ENCODE results near the gene SULT1C2. TPM values are rescaled to one million over a fixed set of nuclear protein-coding genes. Genes with fewer than 3 reads are reported as not detected.

SULT1C2 gene
- total and polyA plus RNA-seq, 2 donors (not counting 1 experiment from before 2014, with no cell fraction given): not detected

GRCh38 chr2:108257757-108258331 lies 30.9 kb upstream of the SULT1C2 start:
- no peak overlapping the region for H3K9ac ChIP-seq (ENCODE audit: low read length)
- H3K4me3 ChIP-seq (ENCODE audit: control extremely low read depth in 1 of 5, extremely low read depth in 1 of 5, insufficient read depth in 1 of 5, low read depth in 2 of 5, low read length in 4 of 5): no peak overlapping the region
- no peaks in the 10 kb centered on the region for H3K9me3 ChIP-seq (ENCODE audit: control extremely low read depth in 1 of 3, control insufficient read depth in 2 of 3, insufficient read depth in 1 of 3, low read length in 2 of 3)
- H3K4me1 Mint-ChIP-seq: no peaks in the 10 kb centered on the region
- ChIA-PET POLR2A (no interaction called here), CTCF (no interaction called here)
- no peak overlapping the region for H3K27ac Mint-ChIP-seq
- no peak overlapping the region for H2AFZ ChIP-seq (ENCODE audit: insufficient read depth, low read depth, low read length, poor library complexity, severe bottlenecking)
- TF ChIP-seq CTCF (IDR thresholded peaks at IDR 0.05): no peak
- no peak for TF ChIP-seq EZH2 (IDR thresholded peaks at IDR 0.05; ENCODE audit: borderline replicate concordance, insufficient read depth, low read depth, low read length, poor library complexity, severe bottlenecking)
- peaks cover 3% of the 10 kb centered on the region for H3K27me3 Mint-ChIP-seq
- H3K36me3 ChIP-seq (replicated peaks in 1 of 2; ENCODE audit: control extremely low read depth in 1 of 2, control insufficient read depth in 1 of 2, extremely low read depth in 1 of 2, insufficient read depth in 2 of 2, low read length in 1 of 2): no peaks in the 10 kb centered on the region
- H3K4me3 Mint-ChIP-seq: no peak overlapping the region
- WGBS (ENCODE audit: insufficient coverage): no CpG with 5 or more reads among the region's 3 CpGs
- no peak for ATAC-seq (ENCODE audit: low read depth)
- intact Hi-C loops (cut with micrococcal nuclease): no loop called here
- no peak overlapping the region for H3K4me2 ChIP-seq (replicated peaks; ENCODE audit: low read depth, low read length, poor library complexity, severe bottlenecking)
- H3K79me2 ChIP-seq (ENCODE audit: control insufficient read depth, insufficient read depth, low read length): no peaks in the 10 kb centered on the region
- no peak for DNase-seq
- H3K9me3 Mint-ChIP-seq (ENCODE audit: insufficient read depth): no peaks in the 10 kb centered on the region
- no peaks in the 10 kb centered on the region for H3K4me1 ChIP-seq (ENCODE audit: control insufficient read depth in 2 of 2, insufficient read depth in 2 of 2, low read length in 2 of 2)
- no peaks in the 10 kb centered on the region for H3K27me3 ChIP-seq (replicated peaks in 1 of 4; ENCODE audit: control extremely low read depth in 1 of 4, control insufficient read depth in 3 of 4, insufficient read depth in 4 of 4, low read length in 3 of 4)
- H3K27ac ChIP-seq (ENCODE audit: low read length in 2 of 2): no peak overlapping the region
- H4K20me1 ChIP-seq (ENCODE audit: control insufficient read depth, insufficient read depth, low read length, poor library complexity, severe bottlenecking): no peaks in the 10 kb centered on the region

- no peaks in the 10 kb centered on the region for H3K36me3 ChIP-seq (replicated peaks in 1 of 2; ENCODE audit: control extremely low read depth in 1 of 2, control insufficient read depth in 1 of 2, extremely low read depth in 1 of 2, insufficient read depth in 2 of 2, low read length in 1 of 2)
- H2AFZ ChIP-seq (ENCODE audit: insufficient read depth, low read depth, low read length, poor library complexity, severe bottlenecking): no peak overlapping the region
- Mint-ChIP-seq H3K9me3 (ENCODE audit: insufficient read depth) (no peaks in the 10 kb centered on the region), H3K27ac (no peak overlapping the region), H3K4me1 (no peaks in the 10 kb centered on the region), H3K27me3 (peaks cover 3% of the 10 kb centered on the region), H3K4me3 (no peak overlapping the region)
- H3K27ac ChIP-seq (ENCODE audit: low read length in 2 of 2): no peak overlapping the region
- H3K4me1 ChIP-seq (ENCODE audit: control insufficient read depth in 2 of 2, insufficient read depth in 2 of 2, low read length in 2 of 2): no peaks in the 10 kb centered on the region
- ChIA-PET POLR2A (no interaction called here), CTCF (no interaction called here)
- peaks cover 0 to 1% (median 0%) of the 10 kb centered on the region in 3 donors for H3K9me3 ChIP-seq (ENCODE audit: control extremely low read depth in 1 of 3, control insufficient read depth in 2 of 3, insufficient read depth in 1 of 3, low read length in 2 of 3)
- WGBS (ENCODE audit: insufficient coverage): no CpG with 5 or more reads among the region's 1 CpG
- ATAC-seq (ENCODE audit: low read depth) (no peak), DNase-seq (no peak)
- no peaks in the 10 kb centered on the region for H4K20me1 ChIP-seq (ENCODE audit: control insufficient read depth, insufficient read depth, low read length, poor library complexity, severe bottlenecking)
- no peak overlapping the region for H3K4me2 ChIP-seq (replicated peaks; ENCODE audit: low read depth, low read length, poor library complexity, severe bottlenecking)
- intact Hi-C loops (cut with micrococcal nuclease): no loop called here
- no peak overlapping the region for H3K4me3 ChIP-seq (ENCODE audit: control extremely low read depth in 1 of 5, extremely low read depth in 1 of 5, insufficient read depth in 1 of 5, low read depth in 2 of 5, low read length in 4 of 5)
- no peaks in the 10 kb centered on the region for H3K27me3 ChIP-seq (replicated peaks in 1 of 4; ENCODE audit: control extremely low read depth in 1 of 4, control insufficient read depth in 3 of 4, insufficient read depth in 4 of 4, low read length in 3 of 4)
- no peak for TF ChIP-seq EZH2 (IDR thresholded peaks at IDR 0.05; ENCODE audit: borderline replicate concordance, insufficient read depth, low read depth, low read length, poor library complexity, severe bottlenecking)
- no peak for TF ChIP-seq CTCF (IDR thresholded peaks at IDR 0.05)
- H3K9ac ChIP-seq (ENCODE audit: low read length): no peak overlapping the region
- no peaks in the 10 kb centered on the region for H3K79me2 ChIP-seq (ENCODE audit: control insufficient read depth, insufficient read depth, low read length)
Measured at GRCh38 chr2:108260773-108261172, 27.9 kb upstream of the SULT1C2 start.
